ENCODE data around the gene ALDH3A2.
"Not testable (repeated sequence)": the region's sequence is repeated elsewhere in the genome, so short reads cannot be mapped to it uniquely, and the experiment has no call there.

The ALDH3A2 gene

GRCh38 chr17:19651451-19652238 is 3.1 kb downstream of the ALDH3A2 start:
- no peak for DNase-seq (ENCODE audit: low spot score)

- no peak for DNase-seq (ENCODE audit: low spot score)
These were observed 4.0 kb downstream of the ALDH3A2 start for GRCh38 chr17:19652595-19652994.

- DNase-seq (ENCODE audit: low spot score) = no peak
These were observed 5.9 kb downstream of the ALDH3A2 start for GRCh38 chr17:19654342-19654886.

GRCh38 chr17:19654896-19655295 is 6.3 kb downstream of the ALDH3A2 start:
- no peak for DNase-seq (ENCODE audit: low spot score)

- no peak for DNase-seq (ENCODE audit: low spot score)
These were observed 7.8 kb downstream of the ALDH3A2 start for GRCh38 chr17:19656336-19656735.

- no peak for DNase-seq (ENCODE audit: low spot score)
These were observed 8.5 kb downstream of the ALDH3A2 start for GRCh38 chr17:19656851-19657581.

- DNase-seq (ENCODE audit: low spot score) = no peak
These were observed 11.0 kb downstream of the ALDH3A2 start for GRCh38 chr17:19659366-19660177.

GRCh38 chr17:19660219-19660870 is 11.8 kb downstream of the ALDH3A2 start:
- no peak for DNase-seq (ENCODE audit: low spot score)

- DNase-seq (ENCODE audit: low spot score) = no peak
These were observed 12.6 kb downstream of the ALDH3A2 start for GRCh38 chr17:19661121-19661520.

GRCh38 chr17:19663097-19663496 is 14.5 kb downstream of the ALDH3A2 start:
- no peak for DNase-seq (ENCODE audit: low spot score)

GRCh38 chr17:19664136-19664820 is 15.7 kb downstream of the ALDH3A2 start:
- no peak for DNase-seq (ENCODE audit: low spot score)

GRCh38 chr17:19664821-19665181 is 16.2 kb downstream of the ALDH3A2 start:
- DNase-seq (ENCODE audit: low spot score) = no peak

GRCh38 chr17:19669680-19670079 is 21.1 kb downstream of the ALDH3A2 start:
- not testable (repeated sequence) for DNase-seq (ENCODE audit: low spot score)

GRCh38 chr17:19670908-19671307 is 22.4 kb downstream of the ALDH3A2 start:
- no peak for DNase-seq (ENCODE audit: low spot score)

GRCh38 chr17:19671433-19671832 is 22.9 kb downstream of the ALDH3A2 start:
- DNase-seq (ENCODE audit: low spot score) = no peak

- DNase-seq (ENCODE audit: low spot score) = no peak
These were observed 23.6 kb downstream of the ALDH3A2 start for GRCh38 chr17:19672009-19672750.

GRCh38 chr17:19673623-19674022 is 25.1 kb downstream of the ALDH3A2 start:
- no peak for DNase-seq (ENCODE audit: low spot score)

- no peak for DNase-seq (ENCODE audit: low spot score)
These were observed 28.3 kb downstream of the ALDH3A2 start for GRCh38 chr17:19676896-19677295.

- DNase-seq (ENCODE audit: low spot score) = no peak
These were observed 29.3 kb downstream of the ALDH3A2 start for GRCh38 chr17:19677736-19678379.
